HEK293 (cell line): ENCODE data around the gene DPH6.

Experiments
- CTCF ChIA-PET: fragments of 350-600 bp; formaldehyde crosslinking; extraction: SDS; loops from one replicate; lab custom pipeline; 2021; ENCODE audit warnings: antibody characterized with exemption; lab: Yijun Ruan, JAX
- POLR2A ChIA-PET: fragments of 300-600 bp; formaldehyde crosslinking; extraction: SDS; loops from one replicate; lab custom pipeline; 2020; ENCODE audit warnings: antibody characterized with exemption, inconsistent platforms; lab: Yijun Ruan, JAX
- H3K27ac ChIP-seq: fragments of 200-500 bp; sonication (Bioruptor generic); 2 replicates; pipeline ENCODE4 v1.5.1; 2014; ENCODE audit warnings: low read depth, low read length, control low read depth, inconsistent platforms; ENCODE audit errors: extremely low read depth
- H3K36me3 ChIP-seq, 2 experiments: fragments of 200-500 bp in 1 of 2; sonication (Bioruptor generic) in 1 of 2; 1 replicate in 1 of 2; 2 replicates in 1 of 2; pipeline ENCODE4 v1.5.1; 2014 to 2017; ENCODE audit warnings: inconsistent platforms in 2 of 2, low read length in 2 of 2; ENCODE audit not compliant: control insufficient read depth in 2 of 2, insufficient read depth in 1 of 2
- H3K4me1 ChIP-seq: fragments of 200-500 bp; sonication (Bioruptor generic); 2 replicates; pipeline ENCODE4 v1.5.1; 2014; ENCODE audit warnings: mild to moderate bottlenecking, low read length, inconsistent platforms; ENCODE audit not compliant: control insufficient read depth, insufficient read depth
- H3K4me3 ChIP-seq: 2 replicates; pipeline ENCODE4 v1.5.1; 2011; ENCODE audit warnings: low read depth, mild to moderate bottlenecking, control low read depth, low read length, moderate library complexity
- H3K9me3 ChIP-seq: fragments of 200-500 bp; sonication (Bioruptor generic); 2 replicates; pipeline ENCODE4 v1.5.1; 2014; ENCODE audit warnings: low read depth, low read length, inconsistent platforms; ENCODE audit not compliant: control insufficient read depth, insufficient read depth
- GFI1B ChIP-seq: fragments of 450-650 bp; formaldehyde crosslinking; IDR thresholded peaks from 2 replicates; pipeline ENCODE4 v1.5.1; 2016; ENCODE audit warnings: missing biosample characterization, missing genetic modification characterization
- GLI2 ChIP-seq: fragments of 450-650 bp; formaldehyde crosslinking; IDR thresholded peaks from 2 replicates; pipeline ENCODE4; 2017; ENCODE audit warnings: missing biosample characterization, missing genetic modification characterization, low read depth, borderline replicate concordance
- PRDM6 ChIP-seq: fragments of 450-650 bp; formaldehyde crosslinking; IDR thresholded peaks from 2 replicates; pipeline ENCODE4 v1.5.1; 2017; ENCODE audit warnings: missing biosample characterization, missing genetic modification characterization
- ZBTB48 ChIP-seq: fragments of 450-650 bp; formaldehyde crosslinking; IDR thresholded peaks from 2 replicates; pipeline ENCODE4 v1.5.1; 2016; ENCODE audit warnings: missing biosample characterization, missing genetic modification characterization
- ZIC2 ChIP-seq: fragments of 450-650 bp; formaldehyde crosslinking; IDR thresholded peaks from 2 replicates; pipeline ENCODE4 v1.5.1; 2016; ENCODE audit warnings: missing biosample characterization, missing genetic modification characterization
- ZNF121 ChIP-seq: fragments of 450-650 bp; formaldehyde crosslinking; IDR thresholded peaks from 2 replicates; pipeline ENCODE4 v1.5.1; 2016; ENCODE audit warnings: missing biosample characterization, missing genetic modification characterization
- ZNF140 ChIP-seq: fragments of 450-650 bp; formaldehyde crosslinking; IDR thresholded peaks from 2 replicates; pipeline ENCODE4 v1.5.1; 2016; ENCODE audit warnings: missing biosample characterization, missing genetic modification characterization
- ZNF148 ChIP-seq: fragments of 450-650 bp; formaldehyde crosslinking; IDR thresholded peaks from 2 replicates; pipeline ENCODE4 v1.5.0; 2017; ENCODE audit warnings: missing biosample characterization, missing genetic modification characterization, borderline replicate concordance
- ZNF248 ChIP-seq: fragments of 450-650 bp; formaldehyde crosslinking; IDR thresholded peaks from 2 replicates; pipeline ENCODE4 v1.5.1; 2017; ENCODE audit warnings: missing biosample characterization, missing genetic modification characterization
- ZNF311 ChIP-seq: fragments of 450-650 bp; formaldehyde crosslinking; IDR thresholded peaks from 2 replicates; pipeline ENCODE4 v1.5.1; 2017; ENCODE audit warnings: missing biosample characterization, missing genetic modification characterization, borderline replicate concordance
- ZNF514 ChIP-seq: fragments of 450-650 bp; formaldehyde crosslinking; IDR thresholded peaks from 2 replicates; pipeline ENCODE4 v1.5.1; 2016; ENCODE audit warnings: missing biosample characterization, missing genetic modification characterization
- ZNF560 ChIP-seq: fragments of 450-650 bp; formaldehyde crosslinking; IDR thresholded peaks from 2 replicates; pipeline ENCODE4 v1.5.1; 2017; ENCODE audit warnings: missing biosample characterization, missing genetic modification characterization, borderline replicate concordance
- ZNF610 ChIP-seq: fragments of 450-650 bp; formaldehyde crosslinking; IDR thresholded peaks from 2 replicates; pipeline ENCODE4 v1.5.1; 2016; ENCODE audit warnings: missing biosample characterization, missing genetic modification characterization, borderline replicate concordance
- ZNF654 ChIP-seq: fragments of 450-650 bp; formaldehyde crosslinking; IDR thresholded peaks from 2 replicates; pipeline ENCODE4 v1.5.1; 2016; ENCODE audit warnings: low read depth, missing biosample characterization, missing genetic modification characterization
- ZNF747 ChIP-seq: fragments of 450-650 bp; formaldehyde crosslinking; IDR thresholded peaks from 2 replicates; pipeline ENCODE4 v1.5.1; 2016; ENCODE audit warnings: missing biosample characterization, missing genetic modification characterization
- ZNF791 ChIP-seq: fragments of 450-650 bp; formaldehyde crosslinking; IDR thresholded peaks from 2 replicates; pipeline ENCODE4 v1.5.1; 2016; ENCODE audit warnings: missing biosample characterization, missing genetic modification characterization
- TF ChIP-seq, protein P1 (sequence below): fragments of 450-650 bp; formaldehyde crosslinking; IDR thresholded peaks from 2 replicates; pipeline ENCODE4 v1.5.1; 2016; ENCODE audit warnings: missing biosample characterization, missing genetic modification characterization
- TF ChIP-seq, protein P2 (sequence below): fragments of 450-650 bp; formaldehyde crosslinking; IDR thresholded peaks from 2 replicates; pipeline ENCODE4 v1.5.1; 2016; ENCODE audit warnings: missing biosample characterization, missing genetic modification characterization, low read depth
- TF ChIP-seq, protein P3 (sequence below): fragments of 450-650 bp; formaldehyde crosslinking; IDR thresholded peaks from 2 replicates; pipeline ENCODE4 v1.5.1; 2017; ENCODE audit warnings: missing biosample characterization, missing genetic modification characterization

Gene DPH6

GRCh38 chr15:35505809-35506208 is 40.2 kb downstream of the DPH6 start:
- CTCF ChIA-PET = interaction anchor here (0.7 to 1.4 kb wide), 2 partner anchors 61 to 69 kb away, joined by 3 to 7 read pairs; no protein-coding TSS in a partner anchor

More at GRCh38 chr15:35505809-35506208, 40.2 kb downstream of the DPH6 start:
- TF ChIP-seq PRDM6 (tag by site-specific recombination) (no peak), ZNF311 (tag by site-specific recombination) (no peak), ZNF654 (tag by site-specific recombination) (no peak), ZIC2 (tag by site-specific recombination) (no peak), ZNF791 (tag by site-specific recombination) (no peak), ZNF121 (tag by site-specific recombination) (no peak), ZNF610 (no peak), GLI2 (tag by site-specific recombination) (no peak), ZNF747 (tag by site-specific recombination) (no peak), GFI1B (tag by site-specific recombination) (no peak), ZNF248 (no peak), ZNF148 (no peak), ZNF560 (tag by site-specific recombination) (no peak), ZNF514 (tag by site-specific recombination) (no peak), ZBTB48 (no peak), ZNF140 (tag by site-specific recombination) (no peak)
- TF ChIP-seq, protein P1, sequence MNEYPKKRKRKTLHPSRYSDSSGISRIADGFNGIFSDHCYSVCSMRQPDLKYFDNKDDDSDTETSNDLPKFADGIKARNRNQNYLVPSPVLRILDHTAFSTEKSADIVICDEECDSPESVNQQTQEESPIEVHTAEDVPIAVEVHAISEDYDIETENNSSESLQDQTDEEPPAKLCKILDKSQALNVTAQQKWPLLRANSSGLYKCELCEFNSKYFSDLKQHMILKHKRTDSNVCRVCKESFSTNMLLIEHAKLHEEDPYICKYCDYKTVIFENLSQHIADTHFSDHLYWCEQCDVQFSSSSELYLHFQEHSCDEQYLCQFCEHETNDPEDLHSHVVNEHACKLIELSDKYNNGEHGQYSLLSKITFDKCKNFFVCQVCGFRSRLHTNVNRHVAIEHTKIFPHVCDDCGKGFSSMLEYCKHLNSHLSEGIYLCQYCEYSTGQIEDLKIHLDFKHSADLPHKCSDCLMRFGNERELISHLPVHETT = no peak
- TF ChIP-seq, protein P2, sequence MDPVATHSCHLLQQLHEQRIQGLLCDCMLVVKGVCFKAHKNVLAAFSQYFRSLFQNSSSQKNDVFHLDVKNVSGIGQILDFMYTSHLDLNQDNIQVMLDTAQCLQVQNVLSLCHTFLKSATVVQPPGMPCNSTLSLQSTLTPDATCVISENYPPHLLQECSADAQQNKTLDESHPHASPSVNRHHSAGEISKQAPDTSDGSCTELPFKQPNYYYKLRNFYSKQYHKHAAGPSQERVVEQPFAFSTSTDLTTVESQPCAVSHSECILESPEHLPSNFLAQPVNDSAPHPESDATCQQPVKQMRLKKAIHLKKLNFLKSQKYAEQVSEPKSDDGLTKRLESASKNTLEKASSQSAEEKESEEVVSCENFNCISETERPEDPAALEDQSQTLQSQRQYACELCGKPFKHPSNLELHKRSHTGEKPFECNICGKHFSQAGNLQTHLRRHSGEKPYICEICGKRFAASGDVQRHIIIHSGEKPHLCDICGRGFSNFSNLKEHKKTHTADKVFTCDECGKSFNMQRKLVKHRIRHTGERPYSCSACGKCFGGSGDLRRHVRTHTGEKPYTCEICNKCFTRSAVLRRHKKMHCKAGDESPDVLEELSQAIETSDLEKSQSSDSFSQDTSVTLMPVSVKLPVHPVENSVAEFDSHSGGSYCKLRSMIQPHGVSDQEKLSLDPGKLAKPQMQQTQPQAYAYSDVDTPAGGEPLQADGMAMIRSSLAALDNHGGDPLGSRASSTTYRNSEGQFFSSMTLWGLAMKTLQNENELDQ (tag by site-specific recombination) = no peak
- TF ChIP-seq, protein P3, sequence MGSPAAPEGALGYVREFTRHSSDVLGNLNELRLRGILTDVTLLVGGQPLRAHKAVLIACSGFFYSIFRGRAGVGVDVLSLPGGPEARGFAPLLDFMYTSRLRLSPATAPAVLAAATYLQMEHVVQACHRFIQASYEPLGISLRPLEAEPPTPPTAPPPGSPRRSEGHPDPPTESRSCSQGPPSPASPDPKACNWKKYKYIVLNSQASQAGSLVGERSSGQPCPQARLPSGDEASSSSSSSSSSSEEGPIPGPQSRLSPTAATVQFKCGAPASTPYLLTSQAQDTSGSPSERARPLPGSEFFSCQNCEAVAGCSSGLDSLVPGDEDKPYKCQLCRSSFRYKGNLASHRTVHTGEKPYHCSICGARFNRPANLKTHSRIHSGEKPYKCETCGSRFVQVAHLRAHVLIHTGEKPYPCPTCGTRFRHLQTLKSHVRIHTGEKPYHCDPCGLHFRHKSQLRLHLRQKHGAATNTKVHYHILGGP (tag by site-specific recombination) = no peak
- TF ChIP-seq, all 188 proteins: peak for 0
- peaks cover 3% of the 10 kb centered on the region; the same call in 1 of the 2 replicates for H3K4me1 ChIP-seq
- H3K27ac ChIP-seq = no peak overlapping the region
- no peak overlapping the region for H3K4me3 ChIP-seq
- POLR2A ChIA-PET = no interaction called here
- no peaks in the 10 kb centered on the region for H3K36me3 ChIP-seq
- no peaks in the 10 kb centered on the region for H3K9me3 ChIP-seq
